HG03175 (cell line): ENCODE data around the gene SOX10.
"Not testable (repeated sequence)": the region's sequence is repeated elsewhere in the genome, so short reads cannot be mapped to it uniquely, and the experiment has no call there.

Experiments
- ATAC-seq: cut with Tn5 transposase; IDR thresholded peaks from one replicate; pipeline ENCODE4 v1.9.1; 2021; ENCODE audit warnings: mild to moderate bottlenecking, moderate library complexity; ENCODE audit not compliant: unreplicated experiment

SOX10 gene

DNA sequence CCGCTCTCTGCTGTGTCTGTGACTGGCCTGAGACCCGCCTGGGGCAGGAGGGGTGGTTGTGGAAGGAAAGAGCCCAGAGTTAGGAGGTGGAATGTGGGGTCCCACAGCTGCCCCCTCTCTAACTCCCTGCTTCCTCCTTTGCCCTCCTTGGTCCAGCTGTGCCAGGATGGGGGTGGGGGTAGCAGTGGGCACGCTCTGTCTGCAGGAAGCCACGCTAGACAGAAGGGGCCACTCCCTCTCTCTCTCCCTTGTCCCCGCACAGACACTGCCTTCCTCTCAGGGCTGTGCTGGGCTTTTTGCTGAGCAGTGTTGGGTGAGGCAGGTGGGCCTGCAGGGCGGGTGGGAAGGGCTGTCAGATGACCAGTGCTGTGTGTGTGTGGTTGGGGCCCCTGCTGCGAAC lies 2.0 kb upstream of the SOX10 start:
- ATAC-seq, result no peak

DNA sequence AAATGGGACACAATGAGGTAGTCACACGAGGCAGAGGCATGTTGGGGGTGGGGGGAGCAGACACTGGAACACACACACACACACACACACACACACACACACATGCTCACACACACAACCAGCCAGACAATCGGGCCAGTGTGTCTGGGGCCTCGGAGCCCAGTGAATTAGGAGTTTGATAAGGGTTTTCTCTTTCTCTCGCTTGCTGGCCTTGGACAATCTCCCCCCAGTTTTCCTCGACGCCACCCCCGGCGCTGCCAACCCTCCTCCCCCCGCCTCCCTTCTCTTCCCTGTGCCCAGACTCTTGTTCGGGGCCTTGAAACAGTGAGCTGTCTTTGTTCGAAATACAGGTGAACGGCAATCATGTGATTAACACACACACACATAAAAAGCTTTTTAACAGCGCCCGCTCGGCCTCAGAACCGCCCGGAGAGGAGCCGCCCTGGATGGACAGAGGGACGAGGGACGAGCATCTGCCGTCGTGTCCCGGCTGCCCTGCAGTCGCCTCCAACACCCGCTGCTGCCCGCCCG lies 1.5 kb upstream of the SOX10 start:
- no peak for ATAC-seq

- ATAC-seq, result no peak
Measured at GRCh38 chr22:37985050-37985585, 763 bp upstream of the SOX10 start.

DNA sequence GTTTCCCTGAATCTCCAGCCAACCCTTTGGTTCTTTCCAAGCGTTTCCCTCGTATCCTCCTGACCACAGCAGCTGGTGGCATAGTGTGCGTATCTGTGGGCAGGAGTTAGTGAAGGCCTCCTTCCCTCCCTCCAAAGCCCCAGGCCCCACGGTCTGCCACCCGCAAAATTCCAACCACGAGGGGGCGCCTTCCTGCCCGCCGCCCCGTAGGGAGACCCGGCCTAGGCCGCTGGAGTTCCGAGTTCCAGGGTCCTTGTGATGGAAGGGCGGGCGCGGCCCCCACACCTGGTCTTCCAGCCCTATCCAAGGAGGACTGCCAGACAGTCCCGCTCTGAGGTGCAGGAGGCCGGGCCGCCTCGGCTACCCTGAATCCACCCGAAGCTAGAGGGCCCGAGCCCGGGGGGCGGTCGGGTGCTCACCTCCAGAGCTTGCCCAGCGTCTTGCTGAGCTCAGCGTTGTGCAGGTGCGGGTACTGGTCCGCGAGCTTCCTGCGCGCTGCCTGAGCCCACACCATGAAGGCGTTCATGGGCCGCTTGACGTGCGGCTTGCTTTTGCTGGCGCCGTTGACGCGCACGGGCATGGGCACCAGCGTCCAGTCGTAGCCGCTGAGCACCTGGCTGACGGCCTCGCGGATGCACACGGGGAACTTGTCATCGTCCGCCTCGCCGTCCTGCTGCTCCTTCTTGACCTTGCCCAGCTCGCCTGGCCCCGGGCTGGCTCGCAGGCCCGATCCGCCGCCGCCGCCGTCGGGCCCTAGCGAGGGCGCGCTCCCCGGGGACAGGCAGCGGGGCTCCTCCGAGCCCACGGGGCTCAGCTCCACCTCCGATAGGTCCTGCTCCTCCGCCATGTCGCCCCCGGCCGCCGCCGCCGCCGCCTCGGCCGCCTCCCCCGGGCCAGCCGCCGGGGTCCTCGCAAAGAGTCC lies 1.2 kb downstream of the SOX10 start:
- ATAC-seq, result no peak

DNA sequence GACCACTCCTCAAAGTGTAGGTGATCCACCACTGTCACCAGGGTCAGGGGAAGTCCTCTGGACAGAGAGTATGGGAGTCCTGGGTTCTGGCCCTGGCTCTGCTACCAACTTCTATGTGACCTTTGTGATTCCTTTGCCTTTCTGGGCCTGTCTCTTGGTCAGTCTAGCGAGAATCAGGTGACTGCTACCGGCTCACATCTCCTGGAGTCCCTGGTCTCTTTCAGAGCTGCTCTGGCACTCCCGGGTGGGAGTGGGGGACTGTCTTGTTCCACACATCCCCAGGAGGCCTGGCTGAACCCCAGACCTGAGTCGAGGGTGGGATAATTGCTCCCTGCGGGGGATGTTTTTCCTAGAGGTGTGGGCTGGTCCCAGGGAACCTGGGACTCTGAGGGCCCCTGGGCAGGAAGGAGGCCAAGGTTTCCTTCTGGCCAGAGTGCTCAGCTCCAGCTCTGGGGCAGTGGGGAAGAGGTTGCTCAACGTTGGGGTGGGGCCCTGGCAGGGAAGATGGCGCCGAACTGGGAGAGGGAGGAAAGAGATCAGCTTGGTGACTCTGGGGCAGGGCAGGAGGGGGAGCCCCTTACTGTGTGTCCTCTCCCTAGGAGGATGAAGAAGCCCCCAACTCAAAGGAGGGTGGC lies 2.1 kb downstream of the SOX10 start:
- ATAC-seq, result no peak

DNA sequence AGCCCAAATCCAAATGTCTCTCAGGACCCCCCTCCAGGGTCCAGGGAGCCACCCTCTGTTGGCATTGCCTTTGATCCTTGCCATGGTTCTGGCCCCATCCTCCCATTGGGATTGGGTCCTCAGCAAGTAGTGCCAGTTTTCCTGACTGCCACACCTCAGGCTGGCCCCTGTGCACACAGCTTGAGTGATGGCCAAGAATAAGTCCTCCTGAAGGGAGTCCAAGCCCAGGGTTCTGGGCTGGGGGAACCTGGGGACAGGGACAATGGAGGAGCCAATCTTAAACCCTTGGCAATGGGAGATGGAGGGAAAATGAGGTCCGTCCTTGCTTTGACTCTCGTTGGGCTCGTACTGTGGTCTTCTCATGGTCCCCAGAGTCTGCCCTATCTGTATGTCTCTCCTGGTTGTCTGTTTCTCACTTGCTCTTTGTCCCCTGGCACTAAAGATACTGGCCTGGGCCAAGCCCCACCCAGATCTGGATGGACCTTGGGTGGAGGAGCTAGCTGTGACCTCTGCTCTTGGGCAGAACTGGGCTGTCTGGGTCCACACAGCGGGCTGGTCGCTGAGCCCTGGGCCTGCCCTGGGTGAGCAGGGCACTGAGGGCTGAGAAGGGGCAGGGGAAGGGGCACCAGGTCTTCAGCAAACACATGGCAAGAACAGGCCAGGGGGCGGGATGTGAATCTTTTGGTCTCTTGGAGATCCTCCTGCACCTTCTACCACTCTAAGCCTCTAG lies 2.9 kb downstream of the SOX10 start:
- ATAC-seq, result no peak

GRCh38 chr22:37979782-37980181 lies 4.6 kb downstream of the SOX10 start:
- ATAC-seq, result no peak

DNA sequence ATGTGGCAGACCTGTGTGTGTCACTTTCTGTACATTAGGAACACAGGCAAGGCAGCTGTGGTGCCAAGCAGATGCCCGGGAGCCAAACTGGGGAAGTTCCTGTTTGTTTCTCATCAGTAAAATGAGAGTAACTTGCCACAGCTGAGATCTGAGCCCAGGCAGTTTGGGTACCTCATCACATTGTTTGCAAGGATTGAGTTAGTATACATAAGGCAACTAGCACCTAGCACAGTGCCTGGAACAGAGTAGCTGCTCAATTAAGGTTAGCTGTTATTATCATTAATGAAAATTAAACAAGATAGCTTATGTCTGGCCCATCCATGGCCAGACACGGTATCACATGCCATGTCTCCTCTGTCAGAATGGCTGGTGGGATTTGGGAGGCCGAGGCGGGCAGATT lies 7.8 kb downstream of the SOX10 start:
- ATAC-seq, result no peak

- ATAC-seq, result not testable (repeated sequence)
Measured at GRCh38 chr22:37976022-37976421, 8.3 kb downstream of the SOX10 start.

DNA sequence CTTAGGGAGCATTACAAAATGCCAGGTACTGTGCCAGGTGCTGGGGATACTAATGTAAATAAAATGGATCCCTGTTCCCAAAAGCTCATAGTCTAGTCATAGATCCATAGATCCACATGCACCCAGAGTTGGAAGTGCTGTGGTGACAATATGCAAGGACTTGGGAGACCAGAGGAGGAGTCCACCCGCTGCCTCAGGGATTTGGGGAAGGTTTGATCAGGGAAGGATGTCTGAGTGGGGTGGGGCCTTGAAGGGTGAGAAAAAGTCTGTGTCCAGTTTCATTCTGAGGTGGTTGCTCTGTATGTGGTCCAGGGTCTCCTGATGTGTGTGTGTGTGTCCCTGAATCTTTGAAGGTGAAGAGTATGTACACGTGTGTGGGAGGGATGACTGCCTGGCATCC lies 9.2 kb downstream of the SOX10 start:
- ATAC-seq, result no peak

- no peak for ATAC-seq
Measured at GRCh38 chr22:37973271-37974170, 10.8 kb downstream of the SOX10 start.

DNA sequence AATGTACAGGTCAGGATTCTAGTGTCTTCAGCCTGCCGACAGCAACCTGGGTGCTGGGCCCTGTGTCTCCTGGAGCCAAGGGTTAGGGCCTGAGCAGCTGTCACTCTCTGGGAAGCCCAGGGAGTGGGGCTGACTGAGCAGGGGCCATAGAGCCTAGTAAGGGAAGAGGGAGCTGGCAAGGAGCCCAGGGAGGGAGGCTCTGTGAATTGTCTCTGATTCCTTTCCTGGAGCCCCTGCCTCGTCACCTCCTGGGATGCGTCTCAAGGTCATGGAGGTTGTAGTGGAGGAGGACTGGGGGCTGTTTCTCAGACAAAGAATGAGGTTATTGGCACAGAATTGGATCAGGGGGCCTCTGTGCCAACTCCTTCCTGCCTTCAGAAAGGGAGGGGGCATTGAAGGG lies 11.8 kb downstream of the SOX10 start:
- ATAC-seq, result no peak

- ATAC-seq, result no peak
Measured at GRCh38 chr22:37971475-37972434, 12.6 kb downstream of the SOX10 start.

GRCh38 chr22:37970864-37971263 lies 13.5 kb downstream of the SOX10 start:
- ATAC-seq, result no peak

DNA sequence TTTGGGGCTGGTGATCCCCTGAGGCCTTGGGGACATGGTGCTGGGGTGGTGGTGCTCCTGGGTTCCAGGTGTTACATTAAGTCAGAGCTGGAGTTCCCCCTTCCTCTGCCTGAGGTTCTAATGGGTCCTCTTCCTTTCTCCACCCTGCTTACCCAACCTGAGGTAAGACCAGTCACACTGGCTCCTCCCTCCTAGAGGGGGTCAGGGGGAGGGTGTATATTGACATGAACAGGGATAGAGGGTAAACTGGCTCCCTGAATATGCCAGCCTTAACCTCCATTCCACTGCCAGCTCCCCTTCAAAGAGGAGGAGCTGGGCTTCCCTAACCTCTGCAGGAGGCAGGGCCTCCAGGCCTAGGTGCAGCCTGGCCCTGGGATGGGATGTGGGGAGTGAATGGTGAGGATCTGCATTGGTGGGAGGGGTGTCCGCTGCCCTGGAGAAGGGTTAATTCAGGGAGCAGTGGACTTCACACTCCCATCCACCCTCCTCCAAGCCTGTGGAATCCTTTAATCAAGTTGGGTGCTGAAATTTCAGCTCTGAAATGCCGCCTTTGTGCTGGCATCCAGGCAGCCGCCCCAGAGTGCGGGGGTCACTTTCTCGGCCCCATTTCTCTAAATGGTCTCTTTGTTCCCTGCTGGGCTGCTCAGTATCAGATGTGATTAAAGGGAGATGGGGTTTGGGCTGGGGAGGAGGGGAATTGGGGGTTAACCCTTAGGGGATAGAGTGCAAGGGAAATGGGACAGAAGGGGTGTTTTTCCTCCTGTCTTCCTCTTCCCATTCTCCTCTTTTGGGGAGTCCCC lies 15.7 kb downstream of the SOX10 start:
- no peak for ATAC-seq

DNA sequence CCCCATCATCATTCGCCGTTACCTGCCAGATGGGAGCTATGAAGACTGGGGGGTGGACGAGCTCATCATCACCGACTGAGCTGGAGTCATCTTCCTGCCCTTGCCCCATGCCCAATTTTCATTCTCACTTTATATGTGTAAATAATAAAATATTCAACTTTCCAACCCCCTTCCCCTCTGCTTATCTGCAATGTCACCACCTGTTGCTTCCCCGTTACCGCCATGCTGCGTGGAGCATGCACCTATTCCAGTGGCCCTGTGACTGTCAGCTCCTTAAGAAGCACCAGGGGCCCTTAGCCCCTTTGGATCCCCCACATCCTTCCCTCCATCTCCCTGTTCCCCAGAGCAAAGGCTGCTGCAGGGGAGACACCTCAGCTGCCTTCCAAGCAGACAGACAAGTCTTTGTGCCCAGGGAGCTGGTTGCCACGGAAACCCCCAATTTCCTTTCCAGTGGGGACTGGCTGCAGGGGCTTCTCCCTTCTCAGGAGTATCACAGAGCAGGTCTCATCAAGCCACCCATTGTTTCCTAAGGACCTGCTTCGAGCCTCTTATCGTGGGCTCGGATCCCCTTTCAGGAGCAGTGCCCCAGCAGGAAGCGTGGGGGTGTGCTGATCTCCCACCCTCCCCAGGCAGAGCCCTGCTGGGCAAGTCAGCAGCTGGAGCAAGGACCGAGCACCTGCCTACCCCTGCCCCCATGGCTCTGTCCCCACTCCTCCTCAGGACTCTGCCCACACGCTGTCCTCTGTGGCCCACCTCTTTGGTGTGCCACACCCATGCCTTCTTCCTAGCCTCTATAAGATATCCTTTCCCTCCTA lies 16.5 kb downstream of the SOX10 start:
- no peak for ATAC-seq

- no peak for ATAC-seq
Measured at GRCh38 chr22:37967147-37967546, 17.2 kb downstream of the SOX10 start.
